Measurements from ENCODE around the gene TJAP1. TPM values are rescaled to one million over a fixed set of nuclear protein-coding genes. Genes with fewer than 3 reads are reported as not detected.
A peak's percentile ranks its signal among the peaks of the same experiment; 100 is the strongest.
"Not testable (repeated sequence)": the region's sequence is repeated elsewhere in the genome, so short reads cannot be mapped to it uniquely, and the experiment has no call there.

Gene TJAP1
- total RNA-seq, 2 experiments from 2014 or later: 23.6 to 24.4 TPM

DNA sequence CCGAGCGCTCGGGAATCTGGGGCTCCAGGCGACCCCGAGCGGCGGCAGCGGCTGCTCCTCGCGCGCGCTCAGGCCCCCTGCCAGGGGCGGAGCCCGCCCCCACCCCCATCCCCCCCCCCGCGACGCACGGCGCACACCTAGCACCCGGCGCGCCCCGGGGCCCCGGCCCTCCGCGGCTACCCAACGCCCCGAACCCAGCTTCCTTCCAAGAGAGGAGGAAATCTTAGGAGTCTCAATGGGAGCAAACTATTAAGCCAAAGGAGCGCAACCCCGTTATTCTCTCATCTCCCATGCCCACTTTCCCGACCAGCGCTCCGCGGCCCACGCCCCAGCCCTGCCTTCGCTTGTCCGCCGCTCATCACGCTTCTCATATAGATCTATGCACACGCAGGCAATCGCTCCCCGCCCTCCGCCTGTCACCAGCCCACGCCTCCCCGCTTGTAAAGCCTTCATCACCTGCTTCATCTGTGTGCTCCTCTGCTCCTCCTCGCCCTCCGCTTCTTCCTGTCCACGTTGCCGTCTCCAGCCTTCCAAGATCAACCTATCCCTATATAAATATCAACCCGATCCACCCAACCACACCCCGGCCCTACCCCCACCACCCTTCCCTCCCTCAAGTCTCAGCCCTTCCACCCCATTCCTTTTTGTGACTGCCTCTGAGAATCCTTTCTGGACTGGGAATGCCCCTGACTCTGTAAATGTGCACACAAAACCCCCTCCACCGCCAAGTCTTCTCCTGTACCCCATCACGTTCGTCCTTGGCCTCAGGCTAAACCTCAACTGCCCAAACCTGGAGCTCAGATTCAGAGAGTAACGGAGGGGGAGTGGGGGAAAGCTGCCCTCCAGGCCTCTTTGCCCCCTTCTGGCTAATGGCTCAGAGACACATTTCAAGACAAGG lies 21.6 kb upstream of the TJAP1 start, which contains the start of gene DLK2:
DLK2 (minus strand) TSS at position 18 of the 898 bp plus-strand sequence. CDS start 723 bp downstream, outside the sequence.
- H3K36me3 Mint-ChIP-seq (ENCODE audit: low read depth): peaks cover 16% of the 10 kb centered on the region
- DNase-seq (peak in 13 of 14 experiments; percentile 20 to 75 (median 44)), ATAC-seq (ENCODE audit: poor library complexity) (peak; percentile 69)
- H3K9me3 Mint-ChIP-seq: no peaks in the 10 kb centered on the region
- no peaks in the 10 kb centered on the region for H3K9me3 ChIP-seq (ENCODE audit: control insufficient read depth in 1 of 2, insufficient read depth in 1 of 2, low read length in 2 of 2)
- H3K4me3 ChIP-seq (ENCODE audit: low read length): peak within 1 kb of the TSS; percentile 73
- ChIA-PET CTCF (interaction anchor here (0.8 to 2.6 kb wide), 4 partner anchors 24 to 95 kb away, joined by 3 to 13 read pairs (median 4); no protein-coding TSS in a partner anchor), POLR2A (interaction anchor here (1.0 to 2.7 kb wide), 8 partner anchors 22 to 273 kb away, joined by 3 to 13 read pairs (median 4); partner anchors contain the start of genes ABCC10, CUL9, TJAP1 and ZNF318)
- peaks cover 21% of the 10 kb centered on the region for H3K4me1 Mint-ChIP-seq (ENCODE audit: low read depth)
- H3K27me3 Mint-ChIP-seq: no peaks in the 10 kb centered on the region
- peaks cover 10% of the 10 kb centered on the region for H3K36me3 ChIP-seq (ENCODE audit: insufficient read depth, low read length)
- H3K4me3 Mint-ChIP-seq: peak within 1 kb of the TSS; percentile 88
- peak within 1 kb of the TSS; percentile 61 for H3K27ac Mint-ChIP-seq
- H3K4me1 ChIP-seq (ENCODE audit: insufficient read depth, low read length): peaks cover 19% of the 10 kb centered on the region
- intact Hi-C loops (cut with DNase I, micrococcal nuclease): loop anchor here (2.0 kb wide), 2 partner anchors 21 to 27 kb away; partner anchors contain the start of gene TJAP1 (in 1 of the 2)
- TF ChIP-seq, protein P1, sequence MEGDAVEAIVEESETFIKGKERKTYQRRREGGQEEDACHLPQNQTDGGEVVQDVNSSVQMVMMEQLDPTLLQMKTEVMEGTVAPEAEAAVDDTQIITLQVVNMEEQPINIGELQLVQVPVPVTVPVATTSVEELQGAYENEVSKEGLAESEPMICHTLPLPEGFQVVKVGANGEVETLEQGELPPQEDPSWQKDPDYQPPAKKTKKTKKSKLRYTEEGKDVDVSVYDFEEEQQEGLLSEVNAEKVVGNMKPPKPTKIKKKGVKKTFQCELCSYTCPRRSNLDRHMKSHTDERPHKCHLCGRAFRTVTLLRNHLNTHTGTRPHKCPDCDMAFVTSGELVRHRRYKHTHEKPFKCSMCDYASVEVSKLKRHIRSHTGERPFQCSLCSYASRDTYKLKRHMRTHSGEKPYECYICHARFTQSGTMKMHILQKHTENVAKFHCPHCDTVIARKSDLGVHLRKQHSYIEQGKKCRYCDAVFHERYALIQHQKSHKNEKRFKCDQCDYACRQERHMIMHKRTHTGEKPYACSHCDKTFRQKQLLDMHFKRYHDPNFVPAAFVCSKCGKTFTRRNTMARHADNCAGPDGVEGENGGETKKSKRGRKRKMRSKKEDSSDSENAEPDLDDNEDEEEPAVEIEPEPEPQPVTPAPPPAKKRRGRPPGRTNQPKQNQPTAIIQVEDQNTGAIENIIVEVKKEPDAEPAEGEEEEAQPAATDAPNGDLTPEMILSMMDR (IDR thresholded peaks at IDR 0.05): no peak
- no peaks in the 10 kb centered on the region for H3K27me3 ChIP-seq (ENCODE audit: control insufficient read depth in 1 of 2, insufficient read depth in 2 of 2, low read length in 2 of 2)
- H3K27ac ChIP-seq (ENCODE audit: low read depth in 1 of 2, low read length in 2 of 2): peak within 1 kb of the TSS in 1 of 2 donors; percentile 23

DNA sequence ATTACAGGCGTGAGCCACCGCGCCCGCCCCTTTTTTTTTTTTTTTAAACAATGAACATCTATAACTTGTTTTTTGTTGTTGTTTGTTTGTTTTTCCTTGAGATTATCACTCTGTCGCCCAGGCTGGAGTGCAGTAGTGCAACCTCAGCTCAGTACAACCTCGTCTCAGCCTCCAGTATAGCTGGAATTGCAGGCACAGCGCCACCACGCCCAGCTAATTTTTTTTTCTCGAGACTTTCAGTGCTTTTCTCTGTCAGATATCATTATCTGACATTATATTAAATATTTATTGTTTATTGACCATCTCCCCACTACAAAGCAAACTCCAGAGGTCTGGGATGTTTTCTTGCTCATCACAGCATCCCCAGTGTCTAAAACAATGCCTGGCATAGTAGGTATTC lies 19.7 kb upstream of the TJAP1 start:
- H3K27me3 ChIP-seq (ENCODE audit: control insufficient read depth in 1 of 2, insufficient read depth in 2 of 2, low read length in 2 of 2): no peaks in the 10 kb centered on the region

DNA sequence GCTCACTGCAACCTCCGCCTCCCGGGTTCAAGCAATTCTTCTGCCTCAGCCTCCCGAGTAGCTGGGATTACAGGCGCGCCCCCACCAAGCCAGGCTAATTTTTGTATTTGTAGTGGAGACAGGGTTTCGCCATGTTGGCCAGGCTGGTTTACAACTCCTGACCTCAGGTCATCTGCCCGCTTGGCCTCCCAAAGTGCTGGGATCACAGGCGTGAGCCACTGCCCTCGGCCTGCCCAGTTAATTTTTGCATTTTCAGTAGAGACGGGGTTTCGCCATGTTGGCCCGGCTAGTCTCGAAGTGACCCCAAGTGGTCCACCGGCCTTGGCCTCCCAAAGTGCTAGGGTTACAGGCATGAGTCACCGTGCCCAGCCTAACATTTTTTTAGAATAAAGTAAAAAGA lies 19.2 kb upstream of the TJAP1 start:
- H3K4me1 ChIP-seq (ENCODE audit: insufficient read depth, low read length): peaks cover 19% of the 10 kb centered on the region
- POLR2A ChIA-PET: interaction anchor here (1.4 kb wide), 1 partner anchor 52 kb away, joined by 5 read pairs; the partner anchor contains the start of gene LRRC73
- H3K9me3 ChIP-seq (ENCODE audit: control insufficient read depth in 1 of 2, insufficient read depth in 1 of 2, low read length in 2 of 2); H3K27ac ChIP-seq (ENCODE audit: low read depth in 1 of 2, low read length in 2 of 2); H3K4me3 ChIP-seq (ENCODE audit: low read length); DNase-seq; H3K4me3 Mint-ChIP-seq; H3K36me3 ChIP-seq (ENCODE audit: insufficient read depth, low read length); H3K36me3 Mint-ChIP-seq (ENCODE audit: low read depth); H3K9me3 Mint-ChIP-seq; H3K27ac Mint-ChIP-seq; ATAC-seq (ENCODE audit: poor library complexity); intact Hi-C loops (cut with DNase I, micrococcal nuclease); H3K27me3 ChIP-seq (ENCODE audit: control insufficient read depth in 1 of 2, insufficient read depth in 2 of 2, low read length in 2 of 2); H3K27me3 Mint-ChIP-seq: not testable (repeated sequence)
- CTCF ChIA-PET: interaction anchor here (1.9 kb wide), 1 partner anchor 49 kb away, joined by 10 read pairs; no protein-coding TSS in a partner anchor
- H3K4me1 Mint-ChIP-seq (ENCODE audit: low read depth): peaks cover 21% of the 10 kb centered on the region

More for the DNA sequence above, 19.7 kb upstream of the TJAP1 start:
- no peak overlapping the region for H3K27ac Mint-ChIP-seq
- H3K9me3 ChIP-seq (ENCODE audit: control insufficient read depth in 1 of 2, insufficient read depth in 1 of 2, low read length in 2 of 2): no peaks in the 10 kb centered on the region
- H3K27me3 Mint-ChIP-seq: peaks cover 7% of the 10 kb centered on the region
- H3K36me3 ChIP-seq (ENCODE audit: insufficient read depth, low read length): no peaks in the 10 kb centered on the region
- CTCF ChIA-PET: interaction anchor here (0.6 to 1.9 kb wide), 4 partner anchors 20 to 237 kb away, joined by 4 to 10 read pairs (median 6); partner anchors contain the start of gene TJAP1
- peaks cover 9% of the 10 kb centered on the region for H3K36me3 Mint-ChIP-seq (ENCODE audit: low read depth)
- H3K4me1 ChIP-seq (ENCODE audit: insufficient read depth, low read length): peaks cover 19% of the 10 kb centered on the region
- DNase-seq: no peak
- no peak overlapping the region for H3K4me3 ChIP-seq (ENCODE audit: low read length)
- no peaks in the 10 kb centered on the region for H3K9me3 Mint-ChIP-seq
- no peak overlapping the region for H3K4me3 Mint-ChIP-seq
- H3K27ac ChIP-seq (ENCODE audit: low read depth in 1 of 2, low read length in 2 of 2): no peak overlapping the region
- POLR2A ChIA-PET: interaction anchor here (0.6 to 2.7 kb wide), 3 partner anchors 20 to 424 kb away, joined by 5 to 13 read pairs (median 6); partner anchors contain the start of genes LRRC73 and TJAP1
- H3K4me1 Mint-ChIP-seq (ENCODE audit: low read depth): peaks cover 21% of the 10 kb centered on the region
- intact Hi-C loops (cut with DNase I, micrococcal nuclease): no loop called here
- ATAC-seq (ENCODE audit: poor library complexity): no peak
- TF ChIP-seq, protein P1 (IDR thresholded peaks at IDR 0.05): no peak

Data from CD4-positive, alpha-beta T cell (primary cell).